HG03442 (cell line): Measurements from ENCODE around the gene PRX.
"Not testable (repeated sequence)": the region's sequence is repeated elsewhere in the genome, so short reads cannot be mapped to it uniquely, and the experiment has no call there.

Source experiments
- ATAC-seq: cut with Tn5 transposase; IDR thresholded peaks from one replicate; pipeline ENCODE4 v1.9.1; 2021; ENCODE audit warnings: mild to moderate bottlenecking, moderate library complexity; ENCODE audit not compliant: unreplicated experiment

PRX gene

DNA sequence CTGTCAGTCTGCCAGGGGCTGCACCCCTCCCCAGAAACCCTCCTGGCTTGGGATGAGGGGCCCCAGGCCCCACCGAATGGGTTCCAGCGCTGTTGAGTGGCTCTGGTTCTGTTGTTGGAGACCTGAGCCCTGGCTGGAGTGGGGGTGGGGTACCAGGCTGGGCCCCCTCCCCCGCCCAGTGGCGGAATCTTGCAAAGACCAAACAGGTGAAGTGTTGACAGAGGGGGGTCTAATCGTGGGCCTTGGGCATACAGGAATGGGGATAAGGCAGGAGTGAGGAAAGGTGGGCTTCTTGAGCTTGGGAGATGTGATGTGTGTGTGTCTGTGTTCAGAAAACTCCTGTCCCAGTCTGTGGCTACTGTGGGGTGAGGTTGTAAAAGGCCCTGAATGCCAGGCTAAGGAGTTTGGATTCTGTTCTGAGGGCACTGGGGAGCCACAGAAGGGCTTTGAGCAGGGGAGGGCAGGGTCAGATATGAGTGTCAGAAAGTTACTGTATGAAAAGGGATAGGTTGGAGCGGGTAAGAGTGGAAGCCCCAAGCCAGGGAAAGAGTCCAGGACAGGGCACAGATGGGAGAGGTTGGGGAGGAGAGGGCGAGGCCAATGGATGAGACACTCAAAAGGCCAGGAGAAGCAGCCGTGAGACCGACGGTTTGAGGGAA, 23.0 kb downstream of the PRX start, which contains the start of gene HIPK4:
Gene HIPK4 (minus strand): TSS at position 98 of the 659 bp plus-strand sequence. CDS start 279 bp downstream, outside the sequence.
- no peak for ATAC-seq

- no peak for ATAC-seq
Measured at GRCh38 chr19:40389404-40390083, 23.6 kb downstream of the PRX start.

GRCh38 chr19:40388481-40388880, 24.7 kb downstream of the PRX start:
- no peak for ATAC-seq

DNA sequence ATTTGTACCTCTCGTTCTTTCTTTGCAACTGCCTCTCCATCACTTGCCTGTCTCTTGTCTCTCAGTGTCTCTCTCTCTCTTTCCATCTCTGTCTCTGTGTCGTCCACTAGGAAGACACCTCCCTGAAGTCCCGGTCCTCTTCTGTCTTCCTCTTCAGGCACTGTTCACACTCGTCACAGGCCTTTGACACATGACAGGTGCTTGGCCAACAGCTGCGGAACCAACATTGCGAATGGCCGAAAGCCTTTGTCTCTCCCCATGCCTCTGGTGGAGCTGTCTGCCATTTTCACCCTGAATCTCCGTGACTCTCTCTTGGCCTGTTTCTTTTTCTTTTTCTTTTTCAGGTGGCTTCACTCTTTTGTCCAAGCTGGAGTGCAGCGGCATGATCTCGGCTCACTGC, 26.0 kb downstream of the PRX start:
- ATAC-seq: no peak

DNA sequence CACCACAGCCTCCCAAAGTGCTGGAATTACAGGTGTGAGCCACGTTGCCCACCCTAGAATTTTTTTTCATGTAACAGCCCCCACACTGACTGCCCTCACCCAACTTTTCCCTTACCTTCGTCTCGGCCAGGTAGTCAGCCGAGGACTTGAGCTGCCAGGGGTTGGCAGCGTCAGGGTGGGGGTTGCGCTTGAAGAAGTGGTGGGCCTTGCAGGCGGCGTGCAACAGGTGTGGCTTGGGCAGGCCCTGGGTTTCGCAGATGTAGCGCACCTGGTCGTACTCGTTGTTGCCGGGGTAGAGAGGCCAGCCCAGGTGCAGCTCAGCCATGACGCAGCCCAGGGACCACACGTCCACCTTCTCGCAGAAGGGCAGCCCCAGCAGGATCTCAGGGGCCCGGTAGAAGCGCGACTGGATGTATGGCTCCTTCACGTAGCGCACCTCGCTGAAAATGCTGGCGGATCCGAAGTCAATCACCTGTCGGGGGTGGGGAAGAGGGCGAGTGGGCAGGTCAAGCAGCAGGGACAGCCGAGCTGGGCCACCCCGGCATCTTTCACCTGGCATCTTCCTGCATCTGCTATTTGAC, 29.4 kb downstream of the PRX start:
- ATAC-seq: no peak

DNA sequence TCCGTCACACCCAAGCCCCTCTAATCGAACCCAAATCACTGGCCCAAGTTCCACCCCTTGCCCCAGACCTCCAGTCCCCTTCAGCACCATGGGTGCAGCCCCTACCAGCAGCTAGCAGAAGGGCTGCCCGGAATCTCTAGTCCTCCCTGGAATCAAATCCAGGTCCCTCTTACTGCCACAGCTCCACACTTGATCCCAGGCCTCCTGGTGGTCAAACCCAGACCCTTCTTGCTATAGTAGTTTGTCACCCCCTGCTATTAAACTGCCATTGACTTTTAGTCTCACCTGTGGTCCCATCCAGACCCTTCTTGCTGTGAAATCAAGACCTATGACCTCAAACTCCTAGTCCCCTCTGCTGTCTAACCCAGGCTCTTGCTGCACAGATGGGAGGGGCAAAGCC, 31.9 kb downstream of the PRX start:
- ATAC-seq: no peak

DNA sequence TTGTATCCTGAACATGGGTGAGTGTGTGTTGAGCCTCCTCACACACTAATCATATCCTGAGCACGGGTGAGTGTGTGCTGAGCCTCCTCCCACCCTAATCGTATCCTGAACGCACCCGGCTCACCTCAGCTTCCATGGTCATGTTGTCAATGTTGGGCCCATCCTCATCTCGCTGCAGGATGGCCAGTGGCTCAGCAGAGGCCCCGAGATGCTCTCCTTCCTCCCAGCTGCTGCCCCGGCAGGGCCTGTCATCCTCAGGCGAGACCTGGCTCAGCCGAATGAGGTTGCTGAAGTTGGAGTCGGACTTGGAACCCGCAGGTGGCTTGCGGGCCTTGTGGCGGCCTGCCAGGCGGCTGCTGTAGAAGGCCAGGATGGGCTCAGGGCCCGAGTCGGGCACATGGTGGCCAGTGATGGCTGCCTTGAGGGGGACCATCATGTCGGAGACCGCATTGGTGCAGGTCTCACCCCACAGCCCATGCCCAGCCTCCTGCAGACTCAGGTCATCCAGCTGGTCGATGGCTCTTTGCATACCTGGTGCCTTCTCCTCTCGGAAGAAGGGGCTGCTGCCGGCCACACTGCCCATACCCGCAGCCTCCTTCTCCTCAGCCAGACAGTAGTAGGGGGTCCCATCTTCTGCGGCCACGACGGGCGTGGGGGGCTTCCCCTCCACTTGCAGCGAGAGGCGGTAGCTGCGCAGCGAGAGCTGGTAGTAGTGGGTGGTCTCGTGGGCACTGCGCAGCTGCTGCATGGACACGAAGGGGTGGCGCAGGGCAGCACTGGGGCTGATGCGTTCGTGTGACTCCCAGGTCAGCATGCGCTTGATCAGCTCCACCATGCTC, 32.8 kb downstream of the PRX start:
- no peak for ATAC-seq

DNA sequence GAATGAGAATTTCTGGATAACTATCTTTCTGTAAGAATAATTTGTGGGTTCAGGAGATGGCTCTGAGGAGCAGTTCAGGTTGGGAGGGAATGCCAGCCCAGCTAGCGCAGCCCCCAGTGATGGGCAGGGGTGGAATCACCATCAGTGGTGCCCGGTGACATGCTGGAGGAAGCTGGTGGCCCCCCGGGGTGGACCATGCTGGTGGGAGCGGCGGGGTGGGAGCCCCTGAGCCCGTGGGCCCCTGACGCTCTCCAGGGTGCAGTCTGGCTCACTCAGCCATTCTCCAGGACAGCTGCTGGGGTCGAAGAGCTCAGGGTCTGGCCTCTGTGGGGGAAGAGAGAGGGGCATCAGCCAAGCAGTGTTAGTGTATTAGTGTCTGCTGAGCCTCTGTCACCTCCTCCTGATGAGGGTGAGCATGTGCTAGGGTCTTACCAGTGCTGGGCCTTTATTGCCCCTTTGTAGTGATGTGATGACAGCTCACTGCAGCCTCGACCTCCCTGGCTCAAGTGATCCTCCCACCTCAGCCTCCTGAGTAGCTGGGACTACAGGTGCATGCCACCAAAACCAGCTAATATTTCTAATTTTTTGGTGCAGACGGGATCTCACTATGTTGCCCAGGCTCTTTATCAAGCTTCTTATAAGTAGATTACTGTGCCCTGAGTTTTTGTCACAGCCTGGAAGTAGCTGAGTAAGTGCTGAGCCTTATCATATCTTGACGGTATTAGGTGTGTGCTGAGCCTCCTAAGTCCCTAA, 33.6 kb downstream of the PRX start:
- ATAC-seq: no peak

DNA sequence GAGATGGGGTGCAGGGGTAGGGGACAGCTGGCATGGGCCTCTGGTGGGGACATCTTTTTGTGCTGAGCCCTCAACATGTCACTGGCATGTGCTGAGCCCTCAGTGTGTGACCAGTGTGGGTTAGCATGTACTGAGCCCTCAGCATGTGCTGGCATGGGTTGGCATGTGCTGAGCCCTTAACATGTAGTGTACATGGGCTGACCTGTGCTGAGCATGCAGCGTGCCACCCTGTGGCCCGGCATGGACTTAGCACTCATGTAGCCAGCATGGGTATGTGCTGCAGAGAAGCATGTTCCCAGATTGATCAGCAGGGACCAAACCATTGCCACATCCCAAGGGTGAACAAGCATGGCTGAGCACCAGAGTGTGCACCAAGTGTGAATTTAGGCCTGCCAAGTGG, 34.7 kb downstream of the PRX start:
- no peak for ATAC-seq

DNA sequence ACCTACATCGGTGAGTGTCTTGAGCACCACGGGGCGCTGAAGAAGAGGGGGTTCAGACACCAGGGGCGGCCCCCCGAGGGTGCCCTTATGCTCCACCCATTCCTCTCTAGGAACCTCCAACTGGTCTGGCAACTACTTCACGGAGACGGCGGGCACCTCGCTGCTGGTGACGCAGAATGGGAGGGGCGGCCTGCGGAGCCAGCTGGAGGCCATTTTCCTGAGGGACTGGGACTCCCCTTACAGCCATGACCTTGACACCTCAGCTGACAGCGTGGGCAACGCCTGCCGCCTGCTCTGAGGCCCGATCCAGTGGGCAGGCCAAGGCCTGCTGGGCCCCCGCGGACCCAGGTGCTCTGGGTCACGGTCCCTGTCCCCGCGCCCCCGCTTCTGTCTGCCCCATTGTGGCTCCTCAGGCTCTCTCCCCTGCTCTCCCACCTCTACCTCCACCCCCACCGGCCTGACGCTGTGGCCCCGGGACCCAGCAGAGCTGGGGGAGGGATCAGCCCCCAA, 35.2 kb downstream of the PRX start:
- ATAC-seq: no peak

DNA sequence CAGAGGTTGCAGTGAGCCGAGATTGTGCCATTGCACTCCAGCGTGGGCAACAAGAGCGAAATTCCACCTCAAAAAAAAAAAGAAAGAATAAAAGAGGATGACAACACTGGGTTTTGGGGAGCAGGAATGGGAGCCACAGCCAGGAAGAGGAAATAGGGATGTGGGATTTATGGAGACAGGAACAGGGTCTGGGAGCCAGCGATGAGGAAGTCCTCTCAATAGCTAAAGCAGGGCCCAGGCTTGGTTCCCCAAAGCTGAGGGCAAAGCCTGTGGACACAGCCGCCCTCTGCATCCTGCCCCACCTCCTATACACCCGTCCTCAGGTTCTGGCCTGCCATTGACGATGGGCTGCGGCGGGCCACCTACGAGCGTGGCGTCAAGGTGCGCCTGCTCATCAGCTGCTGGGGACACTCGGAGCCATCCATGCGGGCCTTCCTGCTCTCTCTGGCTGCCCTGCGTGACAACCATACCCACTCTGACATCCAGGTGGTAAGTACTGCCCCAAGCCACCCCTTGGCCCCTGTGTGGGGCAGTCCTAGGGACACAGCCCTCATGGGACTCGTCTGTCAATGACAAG, 36.8 kb downstream of the PRX start:
- ATAC-seq: no peak

DNA sequence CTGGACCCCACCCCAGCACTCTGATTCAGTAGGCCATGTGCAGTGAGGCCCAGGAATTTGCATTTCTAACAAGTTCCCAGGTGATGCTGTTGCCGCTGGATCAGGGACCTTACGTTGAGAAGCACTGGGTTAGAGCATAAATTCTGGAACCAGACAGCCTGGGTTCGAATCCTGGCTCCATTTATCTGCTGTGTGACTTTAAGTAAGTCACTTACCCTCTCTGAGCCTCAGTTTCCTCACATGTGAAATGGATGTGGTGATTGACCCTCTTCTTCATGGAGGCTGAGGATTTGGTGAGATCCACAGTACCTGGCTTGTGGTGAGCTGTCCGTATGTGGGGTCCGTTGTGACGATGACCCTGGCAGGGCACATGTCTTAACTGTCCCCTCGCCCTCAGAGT, 39.1 kb downstream of the PRX start:
- ATAC-seq: no peak

DNA sequence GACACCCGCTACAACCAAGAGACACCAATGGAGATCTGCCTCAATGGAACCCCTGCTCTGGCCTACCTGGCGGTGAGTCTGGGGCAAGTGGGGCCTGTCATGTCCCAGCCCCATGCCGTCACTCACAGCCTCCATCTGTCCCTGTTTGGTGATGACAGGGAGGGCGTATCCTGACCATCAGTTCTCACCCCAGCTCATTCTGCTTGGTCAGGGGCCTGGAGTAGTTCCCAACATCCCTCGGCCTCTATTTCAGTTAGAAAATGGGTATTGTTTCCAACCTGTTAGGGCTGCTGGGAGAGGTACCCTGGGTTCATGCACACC, 41.4 kb downstream of the PRX start:
- no peak for ATAC-seq

DNA sequence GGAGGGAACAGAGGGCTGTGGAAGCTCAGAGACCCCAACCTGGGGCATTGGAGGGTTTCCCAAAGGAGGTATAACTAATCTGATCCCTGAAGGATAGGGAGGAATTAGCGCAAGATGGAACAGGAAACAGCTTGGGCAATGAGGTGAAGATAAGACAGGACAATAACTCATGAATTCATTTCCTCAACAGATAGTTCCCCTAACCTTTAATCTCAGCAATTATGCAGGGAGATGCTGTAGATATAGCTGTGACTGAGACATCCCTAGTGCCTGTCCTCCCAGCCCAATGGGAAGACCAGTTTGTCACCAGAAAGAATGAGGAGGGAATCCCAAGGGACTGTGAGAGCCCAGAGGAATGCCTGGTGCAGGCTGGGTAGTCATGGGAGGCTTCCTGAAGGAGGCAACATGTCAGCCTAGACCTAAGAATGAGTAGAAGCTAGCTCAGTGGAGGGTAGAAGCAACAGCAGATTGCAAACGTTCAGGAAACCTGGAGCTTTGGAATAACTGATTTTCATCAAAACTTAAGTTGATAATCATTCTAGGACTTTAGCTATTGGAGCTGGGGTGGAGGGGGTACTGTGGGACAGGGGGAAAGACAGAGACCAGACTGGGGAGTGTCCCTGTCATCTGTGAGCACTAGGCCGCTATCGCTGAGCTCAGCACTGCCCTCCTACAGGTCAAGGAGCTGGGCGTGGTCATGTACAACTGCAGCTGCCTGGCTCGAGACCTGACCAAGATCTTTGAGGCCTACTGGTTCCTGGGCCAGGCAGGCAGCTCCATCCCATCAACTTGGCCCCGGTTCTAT, 42.0 kb downstream of the PRX start:
- ATAC-seq: no peak

DNA sequence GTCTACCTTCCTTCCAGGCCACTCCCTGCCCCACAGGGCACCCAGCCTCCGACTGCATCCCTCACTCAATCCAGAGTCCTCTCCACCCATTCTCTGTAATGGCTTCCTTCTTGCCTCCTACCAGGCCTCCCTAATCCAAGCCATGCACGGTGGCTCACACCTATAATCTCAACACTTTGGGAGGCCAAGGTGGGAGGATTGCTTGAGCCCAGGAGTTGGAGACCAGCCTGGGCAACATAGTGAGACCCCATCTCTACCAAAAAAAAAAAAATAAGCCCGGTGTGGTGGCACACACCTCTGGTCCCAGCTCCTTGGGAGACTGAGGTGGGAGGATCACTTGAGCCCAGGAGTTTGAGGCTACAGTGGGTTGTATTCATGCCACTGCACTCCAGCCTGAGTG, 42.9 kb downstream of the PRX start:
- not testable (repeated sequence) for ATAC-seq

- no peak for ATAC-seq
Measured at GRCh38 chr19:40369797-40370196, 43.4 kb downstream of the PRX start.

- no peak for ATAC-seq
Measured at GRCh38 chr19:40367577-40368434, 45.4 kb downstream of the PRX start.

DNA sequence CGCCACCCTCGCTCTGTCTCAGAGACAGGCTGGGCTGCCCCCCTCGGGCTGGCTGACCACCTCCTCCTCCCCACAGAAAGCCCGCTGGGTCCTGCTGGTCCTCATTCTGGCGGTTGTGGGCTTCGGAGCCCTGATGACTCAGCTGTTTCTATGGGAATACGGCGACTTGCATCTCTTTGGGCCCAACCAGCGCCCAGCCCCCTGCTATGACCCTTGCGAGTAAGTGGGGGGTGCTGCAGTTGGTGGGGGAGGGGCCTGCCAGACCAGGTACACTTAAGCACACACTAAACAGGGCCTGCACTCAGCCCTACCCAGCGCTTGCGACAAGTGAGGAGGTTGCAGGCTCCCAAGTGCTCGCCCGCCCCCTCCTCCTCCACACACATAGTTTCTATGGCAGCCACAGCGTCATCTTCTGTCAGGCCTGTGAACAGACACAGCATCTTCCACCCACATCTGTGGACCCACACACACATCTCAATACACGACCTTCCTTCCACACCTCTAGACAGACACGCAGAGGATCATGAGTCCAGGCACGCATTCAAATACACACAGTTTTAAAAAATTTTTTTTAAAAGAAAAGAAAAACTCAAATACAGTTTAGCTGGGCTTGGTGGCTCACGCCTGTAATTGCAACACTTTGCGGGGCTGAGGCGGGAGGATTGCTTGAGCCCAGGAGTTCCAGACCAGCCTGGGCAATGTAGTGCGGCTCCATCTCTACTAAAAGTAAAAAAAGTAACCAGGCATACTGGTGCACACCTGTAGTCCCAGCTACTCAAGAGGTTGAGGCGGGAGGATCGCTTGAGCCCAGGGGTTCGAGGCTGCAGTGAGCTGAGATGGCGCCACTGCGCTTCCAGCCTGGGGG, 46.2 kb downstream of the PRX start:
- ATAC-seq: no peak
